Suprapubic skin (tissue), 4 donors: Measurements from ENCODE around the gene SLC9A9. TPM values are rescaled to one million over a fixed set of nuclear protein-coding genes. Genes with fewer than 3 reads are reported as not detected.

Experiments used
- DNase-seq, 2 donors: peaks; one replicate each; pipeline ENCODE4 v3.0.0-alpha.2; 2019; ENCODE audit warnings: low spot score in 2 of 2
- H3K27ac ChIP-seq: fragments of 200-600 bp; sonication (generic); one replicate; pipeline ENCODE4 v1.5.1; 2019
- H3K27me3 ChIP-seq: fragments of 200-600 bp; sonication (generic); one replicate; pipeline ENCODE4 v1.5.1; 2019
- H3K36me3 ChIP-seq: fragments of 200-600 bp; sonication (generic); one replicate; pipeline ENCODE4 v1.5.1; 2019
- H3K4me1 ChIP-seq: fragments of 200-600 bp; sonication (generic); one replicate; pipeline ENCODE4 v1.5.1; 2019
- H3K4me3 ChIP-seq: fragments of 200-600 bp; sonication (generic); one replicate; pipeline ENCODE4 v1.5.1; 2019; ENCODE audit warnings: mild to moderate bottlenecking
- H3K9me3 ChIP-seq: fragments of 200-600 bp; sonication (generic); one replicate; pipeline ENCODE4 v1.5.1; 2019
- CTCF ChIP-seq, 2 donors: fragments of 200-600 bp in 1 of 2; fragments of 450-650 bp in 1 of 2; sonication (generic) in 1 of 2; IDR thresholded peaks; one replicate each; pipeline ENCODE4 v1.5.1; 2016 to 2019; ENCODE audit warnings: antibody characterized with exemption in 2 of 2, mild to moderate bottlenecking in 1 of 2, moderate library complexity in 1 of 2
- EP300 ChIP-seq: sonication (generic); formaldehyde crosslinking; IDR thresholded peaks from one replicate; pipeline ENCODE4 v1.6.1; 2017; ENCODE audit warnings: antibody characterized with exemption
- POLR2A ChIP-seq, 2 donors: fragments of 450-650 bp; IDR thresholded peaks; one replicate each; pipeline ENCODE4 v1.6.1; 2017; ENCODE audit warnings: antibody characterized with exemption in 2 of 2, mild to moderate bottlenecking in 2 of 2, moderate library complexity in 2 of 2
- POLR2AphosphoS5 ChIP-seq, 3 donors: sonication (generic); formaldehyde crosslinking; IDR thresholded peaks; one replicate each; pipeline ENCODE4 v1.6.1; 2017; ENCODE audit warnings: antibody characterized with exemption in 3 of 3
- WGBS: methylation state at CpG from one replicate; pipeline ENCODE4 v1.1.5; 2018; 5-methylcytosine and 5-hydroxymethylcytosine counted together
- total RNA-seq, 4 donors: library from RNA; depleted of rRNA; stranded (reverse); fragments of >200 nt; gene quantifications; one replicate each; pipeline ENCODE4 v1.1.0, GENCODE V29; 2016

Gene SLC9A9
- total RNA-seq, 4 donors from 2014 or later, result 16.6 to 51.0 (median 30.0) TPM

- Histone ChIP-seq H3K27me3 (no peaks in the 10 kb centered on the region), H3K36me3 (no peaks in the 10 kb centered on the region), H3K9me3 (no peaks in the 10 kb centered on the region), H3K4me3 (no peak overlapping the region), H3K27ac (no peak overlapping the region), H3K4me1 (no peaks in the 10 kb centered on the region)
- WGBS, result 94% methylated on average over 2 of the region's 2 CpGs
- no peak for TF ChIP-seq POLR2A (IDR thresholded peaks at IDR 0.05)
- no peak for TF ChIP-seq POLR2AphosphoS5 (IDR thresholded peaks at IDR 0.05)
- TF ChIP-seq EP300, result no peak
- TF ChIP-seq CTCF (IDR thresholded peaks at IDR 0.05), result no peak
- DNase-seq, result no peak
These were observed 458.9 kb downstream of the SLC9A9 start for GRCh38 chr3:143389388-143389787.

- Histone ChIP-seq H3K36me3 (no peaks in the 10 kb centered on the region), H3K4me3 (no peak overlapping the region), H3K27me3 (no peaks in the 10 kb centered on the region), H3K4me1 (no peaks in the 10 kb centered on the region), H3K27ac (no peak overlapping the region), H3K9me3 (no peaks in the 10 kb centered on the region)
- no peak for TF ChIP-seq EP300
- no peak for TF ChIP-seq POLR2A (IDR thresholded peaks at IDR 0.05)
- no peak for TF ChIP-seq CTCF (IDR thresholded peaks at IDR 0.05)
- no peak for TF ChIP-seq POLR2AphosphoS5 (IDR thresholded peaks at IDR 0.05)
- 93% methylated on average over 2 of the region's 2 CpGs for WGBS
- no peak for DNase-seq
These were observed 460.8 kb downstream of the SLC9A9 start for GRCh38 chr3:143387425-143387824.

- Histone ChIP-seq H3K27ac (no peak overlapping the region), H3K36me3 (peaks cover 3% of the 10 kb centered on the region), H3K4me3 (no peak overlapping the region), H3K4me1 (no peaks in the 10 kb centered on the region), H3K27me3 (no peaks in the 10 kb centered on the region), H3K9me3 (no peaks in the 10 kb centered on the region)
- WGBS, result 100% methylated on average over 2 of the region's 2 CpGs
- DNase-seq, result no peak
- TF ChIP-seq POLR2AphosphoS5 (IDR thresholded peaks at IDR 0.05) (no peak), POLR2A (IDR thresholded peaks at IDR 0.05) (no peak), EP300 (no peak), CTCF (IDR thresholded peaks at IDR 0.05) (no peak)
These were observed 464.2 kb downstream of the SLC9A9 start for GRCh38 chr3:143384076-143384475.

- Histone ChIP-seq H3K36me3 (peaks cover 3% of the 10 kb centered on the region), H3K4me1 (no peaks in the 10 kb centered on the region), H3K27ac (no peak overlapping the region), H3K9me3 (no peaks in the 10 kb centered on the region), H3K4me3 (no peak overlapping the region), H3K27me3 (no peaks in the 10 kb centered on the region)
- TF ChIP-seq POLR2AphosphoS5 (IDR thresholded peaks at IDR 0.05), result no peak
- TF ChIP-seq EP300, result no peak
- no peak for TF ChIP-seq CTCF (IDR thresholded peaks at IDR 0.05)
- no peak for TF ChIP-seq POLR2A (IDR thresholded peaks at IDR 0.05)
- DNase-seq, result no peak
These were observed 464.8 kb downstream of the SLC9A9 start for GRCh38 chr3:143383421-143383820.

- DNase-seq, result no peak
- WGBS, result 92% methylated on average over 1 of the region's 1 CpG
- TF ChIP-seq POLR2AphosphoS5 (IDR thresholded peaks at IDR 0.05) (no peak), EP300 (no peak), CTCF (IDR thresholded peaks at IDR 0.05) (no peak), POLR2A (IDR thresholded peaks at IDR 0.05) (no peak)
- H3K4me3 ChIP-seq, result no peak overlapping the region
- H3K36me3 ChIP-seq, result peaks cover 3% of the 10 kb centered on the region
- H3K27me3 ChIP-seq, result no peaks in the 10 kb centered on the region
- no peak overlapping the region for H3K27ac ChIP-seq
- H3K9me3 ChIP-seq, result no peaks in the 10 kb centered on the region
- H3K4me1 ChIP-seq, result no peaks in the 10 kb centered on the region
These were observed 465.5 kb downstream of the SLC9A9 start for GRCh38 chr3:143382816-143383215.
